ENCODE measurements around the gene UGP2.

DNA sequence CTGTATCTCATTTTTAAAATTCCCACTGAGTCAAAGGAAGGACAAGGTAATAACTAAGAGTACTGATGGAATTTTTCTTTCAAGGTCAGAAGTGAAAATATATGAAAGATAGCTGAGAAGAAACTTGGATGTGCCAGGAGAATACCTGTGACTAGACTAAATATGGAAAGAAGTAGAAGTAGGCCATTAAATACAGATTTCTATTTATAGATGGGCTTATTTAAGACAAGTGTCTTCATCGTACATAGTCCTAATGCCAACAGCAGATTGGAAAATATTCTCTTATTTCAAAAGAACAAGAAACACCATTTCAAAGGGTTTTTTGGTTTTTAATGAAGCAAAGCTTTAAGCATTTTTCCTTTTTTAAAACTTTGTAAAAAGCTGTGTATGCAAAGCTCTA is 22.0 kb downstream of the UGP2 start:
- TF ChIP-seq, protein P1, sequence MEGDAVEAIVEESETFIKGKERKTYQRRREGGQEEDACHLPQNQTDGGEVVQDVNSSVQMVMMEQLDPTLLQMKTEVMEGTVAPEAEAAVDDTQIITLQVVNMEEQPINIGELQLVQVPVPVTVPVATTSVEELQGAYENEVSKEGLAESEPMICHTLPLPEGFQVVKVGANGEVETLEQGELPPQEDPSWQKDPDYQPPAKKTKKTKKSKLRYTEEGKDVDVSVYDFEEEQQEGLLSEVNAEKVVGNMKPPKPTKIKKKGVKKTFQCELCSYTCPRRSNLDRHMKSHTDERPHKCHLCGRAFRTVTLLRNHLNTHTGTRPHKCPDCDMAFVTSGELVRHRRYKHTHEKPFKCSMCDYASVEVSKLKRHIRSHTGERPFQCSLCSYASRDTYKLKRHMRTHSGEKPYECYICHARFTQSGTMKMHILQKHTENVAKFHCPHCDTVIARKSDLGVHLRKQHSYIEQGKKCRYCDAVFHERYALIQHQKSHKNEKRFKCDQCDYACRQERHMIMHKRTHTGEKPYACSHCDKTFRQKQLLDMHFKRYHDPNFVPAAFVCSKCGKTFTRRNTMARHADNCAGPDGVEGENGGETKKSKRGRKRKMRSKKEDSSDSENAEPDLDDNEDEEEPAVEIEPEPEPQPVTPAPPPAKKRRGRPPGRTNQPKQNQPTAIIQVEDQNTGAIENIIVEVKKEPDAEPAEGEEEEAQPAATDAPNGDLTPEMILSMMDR (IDR thresholded peaks at IDR 0.05; ENCODE audit: low read depth, low read length, poor library complexity, severe bottlenecking) = no peak
- no peak for TF ChIP-seq EZH2phosphoT487 (IDR thresholded peaks at IDR 0.05; ENCODE audit: borderline replicate concordance, low read length)
